GM18502 (cell line): ENCODE data around the gene PRKCQ.
"Not testable (repeated sequence)": the region's sequence is repeated elsewhere in the genome, so short reads cannot be mapped to it uniquely, and the experiment has no call there.

Experiments used
- ATAC-seq: cut with Tn5 transposase; IDR thresholded peaks from one replicate; pipeline ENCODE4 v1.9.1; 2021; ENCODE audit warnings: mild to moderate bottlenecking; ENCODE audit not compliant: unreplicated experiment, poor library complexity

The PRKCQ gene

DNA sequence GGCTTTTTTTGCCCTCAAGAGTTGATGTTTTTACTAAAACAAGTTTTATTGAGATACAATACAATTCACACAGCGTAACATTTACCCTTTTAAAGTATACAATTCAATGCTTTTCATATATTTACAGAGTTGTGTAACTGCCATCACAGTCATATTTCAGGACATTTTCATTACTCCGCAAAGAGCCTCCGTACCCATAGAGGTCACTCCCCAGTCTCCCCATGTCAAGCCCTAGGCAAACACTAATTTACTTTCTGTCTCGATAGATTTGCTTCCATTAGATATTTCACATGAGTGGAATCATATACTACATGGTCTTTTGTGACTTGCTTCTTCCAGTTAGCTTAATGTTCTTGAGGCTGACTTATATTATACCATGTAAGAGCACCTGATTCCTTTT lies 183.8 kb downstream of the PRKCQ start:
- ATAC-seq, result no peak

DNA sequence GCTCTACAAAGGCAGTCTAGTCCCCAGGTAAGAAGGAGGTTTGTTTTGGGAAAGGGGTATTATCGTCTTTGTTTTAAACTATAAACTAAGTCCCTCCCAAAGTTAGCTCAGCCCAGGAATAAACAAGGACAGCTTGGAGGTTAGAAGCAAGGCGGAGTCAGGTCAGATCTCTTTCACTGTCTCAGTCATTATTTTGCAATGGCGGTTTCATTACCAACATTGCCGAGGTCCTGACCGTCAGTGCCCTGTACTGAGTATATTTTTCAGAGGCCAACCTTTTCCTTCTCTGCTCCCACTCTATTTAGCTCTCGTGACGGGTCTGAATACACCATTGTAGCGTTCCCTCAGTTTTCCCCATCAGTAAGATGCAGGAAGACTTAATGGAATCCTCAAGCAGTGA lies 184.5 kb downstream of the PRKCQ start:
- ATAC-seq, result no peak

DNA sequence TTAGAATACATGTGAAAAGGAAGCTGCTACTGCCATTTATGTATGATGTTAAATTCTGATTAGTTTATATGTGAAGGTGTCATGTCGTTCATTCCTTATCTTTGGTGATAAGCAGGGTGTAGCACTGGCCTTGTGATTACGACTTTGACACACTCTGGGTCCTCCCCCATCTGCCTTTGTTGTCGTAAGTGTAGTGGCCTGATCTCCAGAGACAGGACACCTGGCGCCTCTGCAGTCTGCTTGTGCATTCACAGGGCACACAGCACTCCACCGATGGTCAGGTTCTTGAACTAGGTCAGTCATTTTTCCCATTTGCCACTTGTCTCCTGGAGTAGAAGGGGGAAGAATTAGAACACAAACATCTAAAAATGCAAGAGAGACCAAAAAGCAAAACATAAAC lies 186.0 kb downstream of the PRKCQ start:
- no peak for ATAC-seq

DNA sequence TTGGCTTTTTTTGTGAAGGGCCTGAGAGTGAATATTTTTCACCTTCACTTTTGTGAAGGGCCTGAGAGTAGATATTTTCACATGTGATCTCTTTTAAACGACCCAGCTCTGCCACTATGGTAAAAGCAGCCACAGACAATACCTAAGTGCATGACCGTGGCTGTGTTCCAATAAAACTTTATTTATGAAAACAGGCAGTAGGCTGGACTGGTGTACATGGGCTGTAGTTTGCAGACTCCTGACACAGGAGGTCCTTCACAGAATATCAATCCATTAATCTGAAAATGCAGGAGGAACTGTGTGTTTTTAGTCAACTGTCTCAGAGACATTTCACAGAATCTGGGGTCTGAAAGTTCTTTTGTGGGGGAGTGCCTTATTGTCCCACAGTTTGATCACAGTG lies 186.9 kb downstream of the PRKCQ start:
- no peak for ATAC-seq

- no peak for ATAC-seq
These were observed 189.7 kb downstream of the PRKCQ start for GRCh38 chr10:6390213-6390845.

DNA sequence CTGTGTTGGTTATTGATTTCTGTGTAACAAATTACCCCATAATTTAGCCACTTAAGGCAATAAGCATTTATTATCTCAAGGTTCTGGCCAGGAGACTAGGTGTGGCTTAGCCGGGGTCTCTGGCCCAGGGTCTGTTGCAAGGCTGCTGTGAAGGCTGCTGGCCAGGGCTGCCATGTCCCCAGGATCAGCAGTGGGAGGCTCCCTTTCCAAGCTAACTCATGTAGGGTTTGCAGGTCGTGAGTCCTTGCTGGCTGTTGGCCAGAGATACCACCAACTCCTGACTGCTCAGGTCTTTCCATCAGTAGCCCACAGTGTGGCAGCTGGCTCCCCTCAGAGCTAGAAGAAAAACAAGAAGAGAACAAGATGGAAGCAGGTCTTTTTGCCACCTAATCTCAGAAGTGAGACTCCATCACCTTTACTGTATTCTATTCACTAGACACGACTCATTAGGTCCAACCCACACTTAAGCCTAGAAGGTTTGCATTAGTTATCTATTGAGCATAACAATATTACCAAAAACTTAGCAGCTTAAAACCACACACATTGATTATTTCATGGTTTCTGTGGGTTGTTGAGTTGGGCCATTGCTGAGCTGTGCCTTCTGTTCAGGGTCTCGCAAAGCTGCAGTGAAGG lies 191.7 kb downstream of the PRKCQ start:
- no peak for ATAC-seq

GRCh38 chr10:6386960-6387359 lies 193.1 kb downstream of the PRKCQ start:
- no peak for ATAC-seq

GRCh38 chr10:6386346-6386745 lies 193.7 kb downstream of the PRKCQ start:
- no peak for ATAC-seq

DNA sequence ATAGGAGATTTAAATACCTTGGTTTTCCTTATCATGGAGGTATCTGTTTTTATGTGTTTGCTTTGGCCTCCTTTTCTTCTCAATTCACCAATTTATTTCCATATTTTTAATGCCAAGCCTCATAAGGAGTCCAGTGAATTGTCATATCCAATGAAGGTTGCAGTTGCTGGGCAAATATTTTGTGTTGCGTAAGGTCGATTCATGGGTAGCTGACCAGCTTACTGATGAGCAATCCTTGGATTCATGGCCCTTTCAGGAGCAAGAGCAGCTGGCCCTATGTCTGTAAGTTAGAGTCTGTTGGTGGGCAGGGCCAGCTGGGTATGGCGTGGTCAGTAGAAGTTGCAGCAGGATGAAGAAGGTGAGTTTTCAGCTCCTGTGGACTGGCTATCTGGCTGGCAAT lies 194.4 kb downstream of the PRKCQ start:
- no peak for ATAC-seq

DNA sequence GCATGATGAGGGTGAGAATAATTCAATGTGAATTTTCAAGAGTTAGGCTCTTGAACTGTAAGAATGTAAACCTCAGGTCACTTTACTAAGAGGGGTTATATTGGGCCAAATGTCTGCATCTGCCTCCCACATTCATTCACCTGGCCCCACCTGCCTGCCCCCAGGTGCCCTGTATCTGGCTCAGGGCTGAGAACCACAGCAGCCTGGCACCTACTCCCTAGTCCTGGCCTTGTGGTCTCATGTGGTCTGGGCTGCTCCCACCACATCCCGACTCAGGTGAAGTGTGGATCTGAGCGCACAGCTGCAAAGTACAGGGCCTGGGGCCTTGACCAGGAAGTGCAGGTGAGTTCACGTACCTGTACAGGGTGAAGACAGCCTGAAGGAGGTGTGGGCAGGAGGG lies 195.2 kb downstream of the PRKCQ start:
- no peak for ATAC-seq

DNA sequence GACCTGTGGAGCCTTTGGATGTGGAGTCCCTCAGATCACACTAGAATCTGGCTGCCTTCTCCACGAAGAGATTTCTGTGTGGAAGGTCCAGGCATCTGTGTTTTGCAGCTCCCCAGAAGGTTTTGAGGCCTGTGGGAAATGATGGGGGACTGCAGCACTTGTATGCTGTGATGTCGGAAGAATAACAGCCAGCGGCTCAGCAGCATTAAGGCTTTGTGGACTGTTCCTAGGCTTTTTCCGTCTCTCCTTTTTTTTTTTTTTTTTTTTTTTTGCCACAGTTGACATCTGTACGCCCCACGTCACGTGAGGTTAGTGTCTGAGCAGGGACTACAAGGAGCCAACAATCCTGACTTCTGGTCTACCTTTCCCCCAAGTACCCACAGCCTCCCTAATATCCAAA lies 196.0 kb downstream of the PRKCQ start:
- no peak for ATAC-seq

GRCh38 chr10:6383096-6383812 lies 196.8 kb downstream of the PRKCQ start:
- ATAC-seq, result no peak

- peak; percentile 69 for ATAC-seq
These were observed 198.0 kb downstream of the PRKCQ start for GRCh38 chr10:6382081-6382480.

GRCh38 chr10:6380478-6380877 lies 199.6 kb downstream of the PRKCQ start:
- ATAC-seq, result not testable (repeated sequence)

- ATAC-seq, result no peak
These were observed 200.9 kb downstream of the PRKCQ start for GRCh38 chr10:6379015-6379776.
